ENCODE measurements around the gene ZYX.

ZYX gene

DNA sequence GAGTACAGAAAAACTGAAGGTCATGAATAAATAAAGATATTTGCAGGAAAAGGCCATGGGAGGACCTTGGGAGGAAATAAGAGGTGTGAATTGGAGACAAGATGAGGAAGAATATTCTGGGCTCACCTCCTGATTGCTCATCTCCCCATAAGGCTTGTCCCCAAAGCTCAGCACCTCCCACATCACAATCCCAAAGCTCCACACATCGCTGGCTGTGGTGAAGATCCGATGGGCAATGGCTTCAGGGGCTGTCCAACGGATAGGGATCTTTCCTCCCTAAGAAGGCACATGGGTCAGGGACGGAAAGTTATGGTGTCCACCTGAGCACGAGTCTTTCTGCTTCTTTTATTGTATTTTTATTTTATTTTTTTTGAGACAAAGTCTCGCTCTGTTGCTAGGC, 12.9 kb downstream of the ZYX start:
- TF ChIP-seq ZC3H10 (CRISPR knock-in tag; IDR thresholded peaks at IDR 0.05) = peak; percentile 89
- no peak for TF ChIP-seq ZNF70 (CRISPR knock-in tag; IDR thresholded peaks at IDR 0.05)
- no peak for TF ChIP-seq ESRRG (CRISPR knock-in tag; IDR thresholded peaks at IDR 0.05)
- no peak for TF ChIP-seq SNAI2 (CRISPR knock-in tag; IDR thresholded peaks at IDR 0.05)
- TF ChIP-seq, protein P1, sequence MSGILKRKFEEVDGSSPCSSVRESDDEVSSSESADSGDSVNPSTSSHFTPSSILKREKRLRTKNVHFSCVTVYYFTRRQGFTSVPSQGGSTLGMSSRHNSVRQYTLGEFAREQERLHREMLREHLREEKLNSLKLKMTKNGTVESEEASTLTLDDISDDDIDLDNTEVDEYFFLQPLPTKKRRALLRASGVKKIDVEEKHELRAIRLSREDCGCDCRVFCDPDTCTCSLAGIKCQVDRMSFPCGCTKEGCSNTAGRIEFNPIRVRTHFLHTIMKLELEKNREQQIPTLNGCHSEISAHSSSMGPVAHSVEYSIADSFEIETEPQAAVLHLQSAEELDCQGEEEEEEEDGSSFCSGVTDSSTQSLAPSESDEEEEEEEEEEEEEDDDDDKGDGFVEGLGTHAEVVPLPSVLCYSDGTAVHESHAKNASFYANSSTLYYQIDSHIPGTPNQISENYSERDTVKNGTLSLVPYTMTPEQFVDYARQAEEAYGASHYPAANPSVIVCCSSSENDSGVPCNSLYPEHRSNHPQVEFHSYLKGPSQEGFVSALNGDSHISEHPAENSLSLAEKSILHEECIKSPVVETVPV (CRISPR knock-in tag; IDR thresholded peaks at IDR 0.05) = no peak; the same call in 1 of the 2 replicates
- TF ChIP-seq BACH2 (CRISPR knock-in tag; IDR thresholded peaks at IDR 0.05; ENCODE audit: borderline replicate concordance) = no peak
- TF ChIP-seq, protein P2, sequence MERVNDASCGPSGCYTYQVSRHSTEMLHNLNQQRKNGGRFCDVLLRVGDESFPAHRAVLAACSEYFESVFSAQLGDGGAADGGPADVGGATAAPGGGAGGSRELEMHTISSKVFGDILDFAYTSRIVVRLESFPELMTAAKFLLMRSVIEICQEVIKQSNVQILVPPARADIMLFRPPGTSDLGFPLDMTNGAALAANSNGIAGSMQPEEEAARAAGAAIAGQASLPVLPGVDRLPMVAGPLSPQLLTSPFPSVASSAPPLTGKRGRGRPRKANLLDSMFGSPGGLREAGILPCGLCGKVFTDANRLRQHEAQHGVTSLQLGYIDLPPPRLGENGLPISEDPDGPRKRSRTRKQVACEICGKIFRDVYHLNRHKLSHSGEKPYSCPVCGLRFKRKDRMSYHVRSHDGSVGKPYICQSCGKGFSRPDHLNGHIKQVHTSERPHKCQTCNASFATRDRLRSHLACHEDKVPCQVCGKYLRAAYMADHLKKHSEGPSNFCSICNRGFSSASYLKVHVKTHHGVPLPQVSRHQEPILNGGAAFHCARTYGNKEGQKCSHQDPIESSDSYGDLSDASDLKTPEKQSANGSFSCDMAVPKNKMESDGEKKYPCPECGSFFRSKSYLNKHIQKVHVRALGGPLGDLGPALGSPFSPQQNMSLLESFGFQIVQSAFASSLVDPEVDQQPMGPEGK (CRISPR knock-in tag; IDR thresholded peaks at IDR 0.05; ENCODE audit: borderline replicate concordance) = peak; percentile 49
- TF ChIP-seq OSR1 (CRISPR knock-in tag; IDR thresholded peaks at IDR 0.05) = no peak
- TF ChIP-seq, protein P3, sequence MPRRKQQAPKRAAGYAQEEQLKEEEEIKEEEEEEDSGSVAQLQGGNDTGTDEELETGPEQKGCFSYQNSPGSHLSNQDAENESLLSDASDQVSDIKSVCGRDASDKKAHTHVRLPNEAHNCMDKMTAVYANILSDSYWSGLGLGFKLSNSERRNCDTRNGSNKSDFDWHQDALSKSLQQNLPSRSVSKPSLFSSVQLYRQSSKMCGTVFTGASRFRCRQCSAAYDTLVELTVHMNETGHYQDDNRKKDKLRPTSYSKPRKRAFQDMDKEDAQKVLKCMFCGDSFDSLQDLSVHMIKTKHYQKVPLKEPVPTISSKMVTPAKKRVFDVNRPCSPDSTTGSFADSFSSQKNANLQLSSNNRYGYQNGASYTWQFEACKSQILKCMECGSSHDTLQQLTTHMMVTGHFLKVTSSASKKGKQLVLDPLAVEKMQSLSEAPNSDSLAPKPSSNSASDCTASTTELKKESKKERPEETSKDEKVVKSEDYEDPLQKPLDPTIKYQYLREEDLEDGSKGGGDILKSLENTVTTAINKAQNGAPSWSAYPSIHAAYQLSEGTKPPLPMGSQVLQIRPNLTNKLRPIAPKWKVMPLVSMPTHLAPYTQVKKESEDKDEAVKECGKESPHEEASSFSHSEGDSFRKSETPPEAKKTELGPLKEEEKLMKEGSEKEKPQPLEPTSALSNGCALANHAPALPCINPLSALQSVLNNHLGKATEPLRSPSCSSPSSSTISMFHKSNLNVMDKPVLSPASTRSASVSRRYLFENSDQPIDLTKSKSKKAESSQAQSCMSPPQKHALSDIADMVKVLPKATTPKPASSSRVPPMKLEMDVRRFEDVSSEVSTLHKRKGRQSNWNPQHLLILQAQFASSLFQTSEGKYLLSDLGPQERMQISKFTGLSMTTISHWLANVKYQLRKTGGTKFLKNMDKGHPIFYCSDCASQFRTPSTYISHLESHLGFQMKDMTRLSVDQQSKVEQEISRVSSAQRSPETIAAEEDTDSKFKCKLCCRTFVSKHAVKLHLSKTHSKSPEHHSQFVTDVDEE (CRISPR knock-in tag; IDR thresholded peaks at IDR 0.05) = no peak
- peak; percentile 79; the same call in 1 of the 2 replicates for TF ChIP-seq TOX (CRISPR knock-in tag; IDR thresholded peaks at IDR 0.05; ENCODE audit: borderline replicate concordance)
- TF ChIP-seq ARNTL (CRISPR knock-in tag; IDR thresholded peaks at IDR 0.05; ENCODE audit: borderline replicate concordance, low read depth) = no peak
- no peak for TF ChIP-seq ISL1 (CRISPR knock-in tag; IDR thresholded peaks at IDR 0.05)
- TF ChIP-seq ZNF565 (CRISPR knock-in tag; conservative IDR thresholded peaks at IDR 0.05; ENCODE audit: low read depth) = no peak
- TF ChIP-seq, protein P4, sequence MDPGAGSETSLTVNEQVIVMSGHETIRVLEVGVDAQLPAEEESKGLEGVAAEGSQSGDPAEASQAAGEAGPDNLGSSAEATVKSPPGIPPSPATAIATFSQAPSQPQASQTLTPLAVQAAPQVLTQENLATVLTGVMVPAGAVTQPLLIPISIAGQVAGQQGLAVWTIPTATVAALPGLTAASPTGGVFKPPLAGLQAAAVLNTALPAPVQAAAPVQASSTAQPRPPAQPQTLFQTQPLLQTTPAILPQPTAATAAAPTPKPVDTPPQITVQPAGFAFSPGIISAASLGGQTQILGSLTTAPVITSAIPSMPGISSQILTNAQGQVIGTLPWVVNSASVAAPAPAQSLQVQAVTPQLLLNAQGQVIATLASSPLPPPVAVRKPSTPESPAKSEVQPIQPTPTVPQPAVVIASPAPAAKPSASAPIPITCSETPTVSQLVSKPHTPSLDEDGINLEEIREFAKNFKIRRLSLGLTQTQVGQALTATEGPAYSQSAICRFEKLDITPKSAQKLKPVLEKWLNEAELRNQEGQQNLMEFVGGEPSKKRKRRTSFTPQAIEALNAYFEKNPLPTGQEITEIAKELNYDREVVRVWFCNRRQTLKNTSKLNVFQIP (CRISPR knock-in tag; IDR thresholded peaks at IDR 0.05; ENCODE audit: borderline replicate concordance, low read depth) = no peak
- TF ChIP-seq ZNF8 (CRISPR knock-in tag; IDR thresholded peaks at IDR 0.05) = no peak
- no peak for TF ChIP-seq ZFP3 (CRISPR knock-in tag; IDR thresholded peaks at IDR 0.05)
- TF ChIP-seq, protein P5, sequence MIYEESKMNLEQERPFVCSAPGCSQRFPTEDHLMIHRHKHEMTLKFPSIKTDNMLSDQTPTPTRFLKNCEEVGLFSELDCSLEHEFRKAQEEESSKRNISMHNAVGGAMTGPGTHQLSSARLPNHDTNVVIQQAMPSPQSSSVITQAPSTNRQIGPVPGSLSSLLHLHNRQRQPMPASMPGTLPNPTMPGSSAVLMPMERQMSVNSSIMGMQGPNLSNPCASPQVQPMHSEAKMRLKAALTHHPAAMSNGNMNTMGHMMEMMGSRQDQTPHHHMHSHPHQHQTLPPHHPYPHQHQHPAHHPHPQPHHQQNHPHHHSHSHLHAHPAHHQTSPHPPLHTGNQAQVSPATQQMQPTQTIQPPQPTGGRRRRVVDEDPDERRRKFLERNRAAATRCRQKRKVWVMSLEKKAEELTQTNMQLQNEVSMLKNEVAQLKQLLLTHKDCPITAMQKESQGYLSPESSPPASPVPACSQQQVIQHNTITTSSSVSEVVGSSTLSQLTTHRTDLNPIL (CRISPR knock-in tag; IDR thresholded peaks at IDR 0.05; ENCODE audit: low read depth) = no peak
- no peak for TF ChIP-seq ZFP30 (CRISPR knock-in tag; IDR thresholded peaks at IDR 0.05)
- TF ChIP-seq PPARA (CRISPR knock-in tag; IDR thresholded peaks at IDR 0.05; ENCODE audit: borderline replicate concordance) = no peak
- TF ChIP-seq RARB (CRISPR knock-in tag; IDR thresholded peaks at IDR 0.05) = 0 out of 2 replicates have a peak, but pooled peaks have one; percentile 81
- TF ChIP-seq CSDC2 (CRISPR knock-in tag; IDR thresholded peaks at IDR 0.05) = no peak
- no peak for TF ChIP-seq TCF4 (CRISPR knock-in tag; IDR thresholded peaks at IDR 0.05; ENCODE audit: borderline replicate concordance)
- TF ChIP-seq GLIS3 (CRISPR knock-in tag; IDR thresholded peaks at IDR 0.05) = peak; percentile 82; the same call in 1 of the 2 replicates
- ATAC-seq = peak; percentile 0

DNA sequence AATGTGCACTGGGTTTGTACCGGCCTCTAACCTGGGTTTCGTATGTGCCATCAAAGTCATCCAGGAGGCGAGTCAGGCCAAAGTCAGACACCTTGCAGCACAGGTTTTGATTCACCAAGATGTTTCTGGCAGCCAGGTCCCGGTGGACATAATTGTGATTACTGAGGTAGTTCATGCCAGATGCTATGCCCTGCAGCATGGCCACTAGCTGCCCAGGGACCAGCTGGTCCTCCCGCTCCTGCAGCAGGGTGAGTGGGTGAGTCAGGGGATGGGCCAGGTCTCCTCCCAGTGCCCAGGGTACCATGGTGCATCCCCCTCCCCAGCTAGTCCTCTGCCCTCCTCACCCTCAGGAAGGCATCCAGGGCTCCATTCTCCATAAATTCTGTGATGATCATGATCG, 13.6 kb downstream of the ZYX start:
- ATAC-seq = peak; percentile 3
- TF ChIP-seq ZNF565 (CRISPR knock-in tag; conservative IDR thresholded peaks at IDR 0.05; ENCODE audit: low read depth) (no peak), RARB (CRISPR knock-in tag; IDR thresholded peaks at IDR 0.05) (no peak), OSR1 (CRISPR knock-in tag; IDR thresholded peaks at IDR 0.05) (no peak), ZFP3 (CRISPR knock-in tag; IDR thresholded peaks at IDR 0.05) (no peak), GLIS3 (CRISPR knock-in tag; IDR thresholded peaks at IDR 0.05) (no peak), SNAI2 (CRISPR knock-in tag; IDR thresholded peaks at IDR 0.05) (no peak), TCF4 (CRISPR knock-in tag; IDR thresholded peaks at IDR 0.05; ENCODE audit: borderline replicate concordance) (no peak), BACH2 (CRISPR knock-in tag; IDR thresholded peaks at IDR 0.05; ENCODE audit: borderline replicate concordance) (no peak), ISL1 (CRISPR knock-in tag; IDR thresholded peaks at IDR 0.05) (no peak), ZFP30 (CRISPR knock-in tag; IDR thresholded peaks at IDR 0.05) (no peak), PPARA (CRISPR knock-in tag; IDR thresholded peaks at IDR 0.05; ENCODE audit: borderline replicate concordance) (no peak), TOX (CRISPR knock-in tag; IDR thresholded peaks at IDR 0.05; ENCODE audit: borderline replicate concordance) (no peak; the same call in 1 of the 2 replicates), ZNF8 (CRISPR knock-in tag; IDR thresholded peaks at IDR 0.05) (no peak), ESRRG (CRISPR knock-in tag; IDR thresholded peaks at IDR 0.05) (no peak)
- TF ChIP-seq, protein P2 (CRISPR knock-in tag; IDR thresholded peaks at IDR 0.05; ENCODE audit: borderline replicate concordance) = no peak; the same call in 1 of the 2 replicates
- TF ChIP-seq, protein P1 (CRISPR knock-in tag; IDR thresholded peaks at IDR 0.05) = no peak

All from SK-N-SH treated with all-trans-retinoic acid at 6 μM for 48 hours (cell line).